Psoas muscle (tissue), 8 donors: Measurements from ENCODE around the gene PHKA2. TPM values are rescaled to one million over a fixed set of nuclear protein-coding genes. Genes with fewer than 3 reads are reported as not detected.

Experiments
- ATAC-seq, 4 donors: fragments of 200-7000 bp; cut with Tn5 transposase; one replicate each; pipeline ENCODE4 v1.9.1; 2020; ENCODE audit warnings: moderate library complexity in 3 of 4, mild to moderate bottlenecking in 2 of 4
- DNase-seq, 2 donors: peaks; one replicate each; pipeline ENCODE4 v3.0.0-alpha.2; 2020
- H3K27ac ChIP-seq: fragments of 200-600 bp; one replicate; pipeline ENCODE4 v1.8.0; 2022
- H3K27me3 ChIP-seq, 3 donors: fragments of 200-600 bp in 1 of 3; one replicate each; pipeline versions ENCODE4 v1.6.1 to v1.8.0; 2013 to 2022; ENCODE audit warnings: low read length in 2 of 3, mild to moderate bottlenecking in 2 of 3, moderate library complexity in 1 of 3; ENCODE audit not compliant: insufficient read depth in 3 of 3
- H3K36me3 ChIP-seq, 2 donors: fragments of 200-600 bp in 1 of 2; one replicate each; pipeline versions ENCODE4 v1.6.1 to v1.8.0; 2013 to 2022; ENCODE audit warnings: low read depth in 1 of 2, mild to moderate bottlenecking in 1 of 2, moderate library complexity in 1 of 2; ENCODE audit not compliant: insufficient read depth in 1 of 2
- H3K4me1 ChIP-seq: fragments of 200-600 bp; one replicate; pipeline ENCODE4 v1.8.0; 2022
- H3K4me3 ChIP-seq: fragments of 200-600 bp; one replicate; pipeline ENCODE4 v1.8.0; 2022; ENCODE audit warnings: mild to moderate bottlenecking
- H3K9me3 ChIP-seq: fragments of 200-600 bp; one replicate; pipeline ENCODE4 v1.8.0; 2022
- CTCF ChIP-seq: fragments of 200-600 bp; IDR thresholded peaks from one replicate; pipeline ENCODE4 v1.8.0; 2022; ENCODE audit warnings: antibody characterized with exemption
- WGBS, 3 donors: extraction: QIAGEN DNeasy Blood & Tissue Kit; methylation state at CpG; one replicate each; pipeline versions ENCODE4 v1.1.6 to v1.1.7; 2013; 5-methylcytosine and 5-hydroxymethylcytosine counted together
- intact Hi-C, 2 donors: fragments of 100-400 bp; cut with DNase I; formaldehyde crosslinking; loops; one replicate each; pipeline versions ENCODE4 v1.11.0 to v1.14.2; 2022
- polyA plus RNA-seq, 3 donors: library from polyadenylated mRNA; stranded (reverse); fragments of 200-250 nt; gene quantifications; one replicate each; pipeline ENCODE4 v1.2.3, GENCODE V29; 2013
- total RNA-seq, 4 donors: library from RNA; stranded (reverse); fragmentation: NEBNext Ultra II Directional in 2 of 4; extraction: Animal tissue kit (Norgen Biotek cat#: 25700) in 2 of 4; gene quantifications; one replicate each; pipeline versions ENCODE4 v1.2.1 to v1.2.4, GENCODE V29; 2021 to 2023
- donor health status: healthy with polysubstance abuse.
- donor health status: DM: no; HTN: no; CAD: no; lungs with moderate emphysema.
- donor health status: Bipolar disorder and iron deficiency.
- donor health status: healthy.
- donor health status: DM: yes; HTN: yes; CAD: no.
- donor health status: DM: no; HTN: no; CAD: no.
- donor health status: DM: no; HTN: no; CAD: no.
- donor health status: DM: yes; HTN: yes; CAD: no.

The PHKA2 gene
- total and polyA plus RNA-seq, 7 donors, result 3.7 to 24.8 (median 8.9) TPM

DNA sequence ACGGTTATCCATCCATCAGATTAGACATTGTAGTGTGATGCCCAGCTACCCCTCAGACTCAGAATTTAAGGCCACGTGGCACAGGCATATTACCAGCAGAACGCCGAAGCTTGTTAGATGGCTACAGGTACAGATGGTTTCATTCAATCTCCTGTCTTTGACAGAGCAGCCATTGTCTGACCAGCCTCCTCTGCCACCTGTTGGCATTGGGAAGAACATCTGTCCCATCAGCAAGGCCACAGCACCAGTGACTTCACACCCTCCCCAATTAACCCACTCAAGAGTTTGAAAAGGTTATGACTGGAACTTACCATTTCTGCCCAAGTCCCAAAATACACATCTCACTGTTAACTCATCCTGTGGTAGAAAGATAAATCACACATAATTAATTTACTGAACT lies 22.0 kb upstream of the PHKA2 start:
- Histone ChIP-seq H3K4me3 (no peak overlapping the region), H3K27me3 (no peaks in the 10 kb centered on the region), H3K36me3 (no peaks in the 10 kb centered on the region), H3K4me1 (no peaks in the 10 kb centered on the region), H3K9me3 (no peaks in the 10 kb centered on the region), H3K27ac (no peak overlapping the region)
- intact Hi-C loops, result no loop called here
- no peak for DNase-seq
- 55 to 78% (median 67%) methylated on average over 4 of the region's 4 CpGs for WGBS, 3 donors
- TF ChIP-seq CTCF, result no peak
- ATAC-seq, result no peak

DNA sequence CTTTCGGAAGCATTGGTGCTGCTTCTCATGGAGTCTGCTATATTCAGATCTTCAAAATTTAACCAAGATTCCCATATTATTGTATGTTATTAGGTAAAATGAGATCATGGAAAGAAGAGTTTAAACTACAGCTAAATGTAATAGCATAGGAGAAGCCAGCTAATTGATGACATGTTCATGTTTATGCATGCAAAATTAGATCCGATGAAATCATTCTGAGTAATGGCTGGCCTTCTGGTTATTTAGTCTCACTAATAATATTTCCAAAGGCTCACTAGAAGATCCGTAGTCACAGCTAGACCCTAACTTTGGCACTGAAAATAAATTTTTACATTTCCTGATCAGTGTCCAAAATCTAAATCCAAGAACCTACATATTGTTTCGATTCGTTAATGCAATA lies 19.8 kb upstream of the PHKA2 start:
- Histone ChIP-seq H3K27ac (no peak overlapping the region), H3K27me3 (no peaks in the 10 kb centered on the region), H3K36me3 (no peaks in the 10 kb centered on the region), H3K4me3 (no peak overlapping the region), H3K4me1 (no peaks in the 10 kb centered on the region), H3K9me3 (no peaks in the 10 kb centered on the region)
- no peak for TF ChIP-seq CTCF
- 84 to 93% (median 93%) methylated on average over 5 of the region's 5 CpGs for WGBS, 3 donors
- intact Hi-C loops, result no loop called here
- no peak for ATAC-seq
- no peak for DNase-seq

DNA sequence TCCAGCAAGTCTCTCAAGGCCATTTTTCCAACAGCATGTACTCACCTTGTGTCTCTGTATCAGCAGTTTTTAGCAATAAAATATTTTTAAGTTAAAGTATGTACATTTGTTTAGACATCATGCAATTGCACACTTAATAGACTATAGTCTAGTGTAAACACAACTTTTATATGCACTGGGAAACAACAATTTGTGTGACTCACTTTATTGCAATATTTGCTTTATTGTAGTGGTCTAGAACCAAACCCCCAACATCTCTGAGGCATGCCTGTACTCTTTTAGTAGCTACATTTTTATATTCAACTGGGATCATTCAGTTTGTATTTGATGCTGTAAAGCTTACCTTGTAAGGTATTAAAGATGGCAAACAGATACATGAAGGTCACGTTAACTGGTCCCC lies 14.7 kb upstream of the PHKA2 start:
- intact Hi-C loops, result no loop called here
- Histone ChIP-seq H3K4me3 (no peak overlapping the region), H3K36me3 (no peaks in the 10 kb centered on the region), H3K9me3 (no peaks in the 10 kb centered on the region), H3K27me3 (no peaks in the 10 kb centered on the region), H3K4me1 (no peaks in the 10 kb centered on the region), H3K27ac (no peak overlapping the region)
- DNase-seq, result no peak
- no peak for TF ChIP-seq CTCF
- ATAC-seq, result no peak
- 57 to 81% (median 77%) methylated on average over 1 of the region's 1 CpG for WGBS, 3 donors

DNA sequence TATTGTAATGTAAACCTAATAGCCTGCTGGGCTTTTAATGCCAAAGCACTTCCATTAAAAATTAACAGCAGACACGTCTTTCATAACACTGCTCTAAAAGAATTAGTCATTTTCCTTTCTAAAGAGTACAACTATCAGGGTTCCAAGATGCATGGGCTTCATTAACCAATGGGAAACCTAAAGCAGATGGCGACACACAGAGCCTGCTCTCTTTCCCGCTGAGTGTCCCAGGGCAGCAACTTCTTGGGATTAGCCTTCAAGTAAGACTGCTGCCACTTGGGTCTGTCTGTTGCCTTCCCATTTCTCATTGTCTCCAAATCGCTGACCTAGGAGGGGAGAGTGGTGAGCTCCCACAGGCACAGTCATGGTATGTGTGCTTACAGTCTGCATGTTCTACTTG lies 14.0 kb upstream of the PHKA2 start:
- no peaks in the 10 kb centered on the region for H3K36me3 ChIP-seq
- H3K27me3 ChIP-seq, result no peaks in the 10 kb centered on the region
- no peak overlapping the region for H3K4me3 ChIP-seq
- TF ChIP-seq CTCF, result no peak
- no peak overlapping the region for H3K27ac ChIP-seq
- WGBS, 3 donors, result 47 to 84% (median 84%) methylated on average over 4 of the region's 4 CpGs
- intact Hi-C loops, result no loop called here
- ATAC-seq, result no peak
- no peaks in the 10 kb centered on the region for H3K4me1 ChIP-seq
- no peaks in the 10 kb centered on the region for H3K9me3 ChIP-seq
- no peak for DNase-seq

GRCh38 chrX:18996536-18996935 lies 12.6 kb upstream of the PHKA2 start:
- no peaks in the 10 kb centered on the region for H3K4me1 ChIP-seq
- no peak overlapping the region for H3K27ac ChIP-seq
- no peak for TF ChIP-seq CTCF
- no peaks in the 10 kb centered on the region for H3K9me3 ChIP-seq
- no peaks in the 10 kb centered on the region for H3K27me3 ChIP-seq
- H3K36me3 ChIP-seq, result no peaks in the 10 kb centered on the region
- no peak for DNase-seq
- no peak overlapping the region for H3K4me3 ChIP-seq
- intact Hi-C loops, result no loop called here
- no peak for ATAC-seq
